Endothelial cell of umbilical vein (primary cell): ENCODE measurements around the gene CHST11.

Experiments used
- EZH2 ChIP-seq: IDR thresholded peaks from 2 replicates; pipeline ENCODE4 v1.6.1; 2012; ENCODE audit warnings: borderline replicate concordance, low read depth, mild to moderate bottlenecking, moderate library complexity, low read length, inconsistent platforms; ENCODE audit not compliant: severe bottlenecking
- FOS ChIP-seq: IDR thresholded peaks from 2 replicates; pipeline ENCODE4 v1.6.1; 2011; ENCODE audit warnings: mild to moderate bottlenecking, low read length, moderate library complexity, borderline replicate concordance; ENCODE audit not compliant: insufficient read depth
- GATA2 ChIP-seq: IDR thresholded peaks from 2 replicates; pipeline ENCODE4 v1.7.0; 2011; ENCODE audit warnings: low read depth, mild to moderate bottlenecking, moderate library complexity, mixed read lengths, low read length; ENCODE audit not compliant: insufficient read length, insufficient read depth
- JUN ChIP-seq: IDR thresholded peaks from 2 replicates; pipeline ENCODE4 v1.6.1; 2011; ENCODE audit warnings: borderline replicate concordance, low read depth; ENCODE audit not compliant: insufficient read length, insufficient read depth
- MYC ChIP-seq: IDR thresholded peaks from one replicate; pipeline ENCODE4 v1.6.1; 2011; ENCODE audit warnings: mild to moderate bottlenecking, low read depth, low read length
- POLR2A ChIP-seq: IDR thresholded peaks from 2 replicates; pipeline ENCODE4 v1.6.1; 2012; ENCODE audit warnings: low read depth, mild to moderate bottlenecking, control low read depth, low read length
- POLR2AphosphoS5 ChIP-seq: IDR thresholded peaks from 2 replicates; pipeline ENCODE4 v1.6.1; 2012; ENCODE audit warnings: low read depth, mild to moderate bottlenecking, control low read depth, low read length, moderate library complexity; ENCODE audit not compliant: insufficient read depth
- TF ChIP-seq, protein P1 (sequence below), 2 donors: IDR thresholded peaks; 1 replicate in 1 of 2; 2 replicates in 1 of 2; pipeline ENCODE4 v1.5.1; 2011; ENCODE audit warnings: low read length in 2 of 2, mild to moderate bottlenecking in 2 of 2, moderate library complexity in 2 of 2, control low read depth in 1 of 2, inconsistent platforms in 1 of 2, low read depth in 1 of 2; ENCODE audit not compliant: insufficient read depth in 1 of 2; ENCODE audit errors: extremely low read depth in 1 of 2
- TF ChIP-seq, protein P2 (sequence below): IDR thresholded peaks from 2 replicates; pipeline ENCODE4 v1.6.1; 2011; ENCODE audit not compliant: insufficient read depth, insufficient read length

GRCh38 chr12:104680491-104680890 is 223.7 kb downstream of the CHST11 start:
- TF ChIP-seq EZH2: no peak
- TF ChIP-seq POLR2AphosphoS5: no peak
- TF ChIP-seq, protein P1, sequence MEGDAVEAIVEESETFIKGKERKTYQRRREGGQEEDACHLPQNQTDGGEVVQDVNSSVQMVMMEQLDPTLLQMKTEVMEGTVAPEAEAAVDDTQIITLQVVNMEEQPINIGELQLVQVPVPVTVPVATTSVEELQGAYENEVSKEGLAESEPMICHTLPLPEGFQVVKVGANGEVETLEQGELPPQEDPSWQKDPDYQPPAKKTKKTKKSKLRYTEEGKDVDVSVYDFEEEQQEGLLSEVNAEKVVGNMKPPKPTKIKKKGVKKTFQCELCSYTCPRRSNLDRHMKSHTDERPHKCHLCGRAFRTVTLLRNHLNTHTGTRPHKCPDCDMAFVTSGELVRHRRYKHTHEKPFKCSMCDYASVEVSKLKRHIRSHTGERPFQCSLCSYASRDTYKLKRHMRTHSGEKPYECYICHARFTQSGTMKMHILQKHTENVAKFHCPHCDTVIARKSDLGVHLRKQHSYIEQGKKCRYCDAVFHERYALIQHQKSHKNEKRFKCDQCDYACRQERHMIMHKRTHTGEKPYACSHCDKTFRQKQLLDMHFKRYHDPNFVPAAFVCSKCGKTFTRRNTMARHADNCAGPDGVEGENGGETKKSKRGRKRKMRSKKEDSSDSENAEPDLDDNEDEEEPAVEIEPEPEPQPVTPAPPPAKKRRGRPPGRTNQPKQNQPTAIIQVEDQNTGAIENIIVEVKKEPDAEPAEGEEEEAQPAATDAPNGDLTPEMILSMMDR (IDR thresholded peaks at IDR 0.05; ENCODE audit: extremely low read depth in 1 of 2, insufficient read depth in 1 of 2, low read depth in 1 of 2, low read length in 2 of 2): no peak
- no peak for TF ChIP-seq MYC
- no peak for TF ChIP-seq POLR2A
- TF ChIP-seq, protein P2, sequence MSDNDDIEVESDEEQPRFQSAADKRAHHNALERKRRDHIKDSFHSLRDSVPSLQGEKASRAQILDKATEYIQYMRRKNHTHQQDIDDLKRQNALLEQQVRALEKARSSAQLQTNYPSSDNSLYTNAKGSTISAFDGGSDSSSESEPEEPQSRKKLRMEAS: no peak
- TF ChIP-seq JUN: no peak
- TF ChIP-seq FOS: no peak
- TF ChIP-seq GATA2: no peak
